HT1080 (cell line): ENCODE data around the gene RGPD8. TPM values are rescaled to one million over a fixed set of nuclear protein-coding genes. Genes with fewer than 3 reads are reported as not detected.
"Not testable (repeated sequence)": the region's sequence is repeated elsewhere in the genome, so short reads cannot be mapped to it uniquely, and the experiment has no call there.

Source experiments
- DNase-seq: peaks from one replicate; pipeline ENCODE4 v3.0.0-alpha.2; 2015; ENCODE audit warnings: low read depth
- total RNA-seq: library from RNA; depleted of rRNA; stranded (reverse); fragments of >200 nt; shearing (Covaris generic); gene quantifications from 2 replicates; pipeline ENCODE4 v1.2.3, GENCODE V29; 2014

The RGPD8 gene
- total RNA-seq, 1 experiment from 2014 or later: 3.3 TPM

- not testable (repeated sequence) for DNase-seq
Observed at GRCh38 chr2:112435716-112436431, 2.4 kb upstream of the RGPD8 start.

DNA sequence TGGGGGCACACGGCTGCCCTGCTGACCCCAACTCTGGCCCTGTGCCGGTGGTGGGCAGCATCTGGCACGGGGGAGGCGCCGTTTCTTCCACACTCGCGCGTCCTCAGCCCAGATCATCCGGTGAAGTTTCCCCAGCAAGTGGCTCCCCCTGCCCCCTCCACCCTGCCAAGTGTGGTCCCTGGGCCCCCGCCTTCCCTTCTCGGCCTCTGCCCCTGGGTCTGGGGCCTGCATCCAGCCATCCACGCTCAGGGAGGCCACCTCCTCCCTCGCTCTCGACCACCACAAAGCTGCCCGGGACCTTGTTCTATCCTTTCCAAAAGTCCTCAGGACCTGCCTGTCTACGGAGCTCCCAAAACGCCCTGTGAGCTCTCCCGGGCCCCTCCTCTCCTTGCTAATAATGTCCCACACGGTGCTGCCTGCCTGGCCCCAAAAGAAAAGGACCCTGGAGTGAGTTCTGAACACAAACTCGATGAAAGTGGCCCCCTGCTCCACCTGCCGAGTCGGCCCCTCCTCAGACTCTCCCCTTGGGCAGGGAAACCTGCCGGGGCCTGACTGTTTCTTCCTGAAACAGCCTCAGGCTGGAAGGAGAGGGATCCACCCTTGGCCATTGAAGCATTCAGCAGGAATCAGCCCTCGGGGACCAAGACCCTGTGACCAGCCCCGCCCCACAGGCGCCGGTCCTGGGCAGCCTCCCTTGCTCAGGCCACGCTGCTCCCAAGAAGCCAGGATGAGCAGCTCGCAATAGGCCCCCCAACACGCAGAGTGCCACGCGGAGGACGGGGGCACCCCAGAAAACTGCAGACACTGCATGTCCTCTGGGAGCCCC, 1.7 kb upstream of the RGPD8 start:
- DNase-seq: not testable (repeated sequence)

DNA sequence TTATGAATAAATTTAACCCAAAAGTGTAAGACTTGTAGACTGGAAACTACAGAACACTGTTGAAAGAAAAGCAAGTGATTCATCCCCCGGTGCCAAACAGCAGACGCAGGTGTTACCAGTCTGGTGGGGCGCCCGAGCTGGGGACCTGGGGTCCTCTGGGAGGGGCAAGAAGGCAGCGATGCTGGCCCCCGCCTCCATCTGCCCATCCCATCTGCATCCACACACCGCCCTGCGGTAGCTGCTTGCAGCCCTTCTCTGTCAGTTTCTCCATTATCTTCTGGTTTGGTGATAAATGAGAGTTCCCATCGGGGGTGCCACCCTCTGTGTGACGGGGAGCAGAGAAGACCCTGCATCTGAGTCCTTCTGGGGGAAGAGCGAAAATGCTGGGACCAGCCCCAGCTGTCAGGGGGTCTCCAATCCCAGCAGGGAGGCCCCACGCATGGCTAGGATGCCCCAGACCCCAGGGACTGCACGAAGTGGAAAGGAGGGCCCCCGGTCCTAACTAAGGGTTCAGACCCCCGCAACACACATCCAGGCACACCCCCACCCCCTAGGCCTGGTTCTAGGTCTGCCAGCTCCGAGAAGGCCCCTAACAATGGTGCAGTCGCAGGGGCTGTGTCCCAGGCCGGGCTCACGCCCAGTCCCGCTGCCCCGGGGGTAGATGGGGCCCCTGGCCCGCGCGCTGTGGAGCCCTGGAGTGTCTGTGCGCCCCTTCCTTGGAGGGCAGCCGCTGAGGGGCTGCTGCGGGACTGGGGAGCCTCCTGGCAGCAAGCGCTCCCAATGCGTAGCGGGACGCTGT, 686 bp upstream of the RGPD8 start:
- DNase-seq: no peak

GRCh38 chr2:112432735-112433479, 538 bp downstream of the RGPD8 start:
- not testable (repeated sequence) for DNase-seq

DNA sequence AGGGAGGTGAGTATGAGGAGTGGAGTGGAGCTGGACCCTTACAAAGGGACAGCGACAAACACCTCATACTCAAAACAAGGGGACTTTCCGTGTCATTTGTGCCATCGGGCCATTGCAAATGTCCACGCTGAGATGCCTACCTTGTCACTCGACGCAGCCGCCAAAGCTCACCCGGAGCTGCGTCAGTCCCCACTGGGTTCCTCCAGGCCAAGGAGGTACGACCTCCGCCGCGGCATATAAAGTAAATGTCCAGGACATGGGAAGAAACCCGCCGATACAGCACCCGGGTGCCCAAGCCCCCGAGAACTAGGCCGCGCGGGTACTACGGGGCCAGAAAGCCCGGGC, 1.1 kb downstream of the RGPD8 start:
- not testable (repeated sequence) for DNase-seq

DNA sequence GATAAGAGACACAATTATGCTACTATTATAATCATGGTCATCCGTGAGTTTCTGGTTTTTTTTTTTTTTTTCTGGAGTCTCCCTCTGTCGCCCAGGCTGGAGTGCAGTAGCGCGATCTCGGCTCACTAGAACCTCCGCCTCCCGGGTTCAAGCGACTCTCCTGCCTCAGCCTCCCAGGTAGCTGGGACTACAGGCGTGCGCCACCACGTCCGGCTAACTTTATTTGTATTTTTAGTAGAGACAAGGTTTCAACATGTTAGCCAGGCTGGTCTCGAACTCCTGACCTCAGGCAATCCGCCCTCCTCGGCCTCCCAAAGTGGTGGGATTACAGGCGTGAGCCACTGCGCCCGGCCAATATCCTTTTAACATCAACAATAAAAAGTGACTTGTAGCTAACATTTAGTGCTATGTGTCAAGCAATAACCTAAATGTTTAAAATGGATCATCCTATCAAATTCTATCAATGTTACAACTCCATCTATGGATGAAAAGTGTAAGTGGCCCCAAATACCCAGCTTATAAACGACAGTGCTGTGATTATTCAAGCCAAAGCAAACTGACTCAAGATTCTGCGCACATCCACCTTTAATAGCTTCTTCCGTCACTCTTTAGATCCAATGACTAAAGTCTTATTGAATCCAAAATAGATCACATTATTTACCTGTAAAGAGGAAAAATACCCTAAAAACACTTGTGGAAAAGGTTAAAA, 1.7 kb downstream of the RGPD8 start:
- not testable (repeated sequence) for DNase-seq

- DNase-seq: not testable (repeated sequence)
Observed at GRCh38 chr2:112424553-112424952, 8.9 kb downstream of the RGPD8 start.

- not testable (repeated sequence) for DNase-seq
Observed at GRCh38 chr2:112416860-112417259, 16.6 kb downstream of the RGPD8 start.

DNA sequence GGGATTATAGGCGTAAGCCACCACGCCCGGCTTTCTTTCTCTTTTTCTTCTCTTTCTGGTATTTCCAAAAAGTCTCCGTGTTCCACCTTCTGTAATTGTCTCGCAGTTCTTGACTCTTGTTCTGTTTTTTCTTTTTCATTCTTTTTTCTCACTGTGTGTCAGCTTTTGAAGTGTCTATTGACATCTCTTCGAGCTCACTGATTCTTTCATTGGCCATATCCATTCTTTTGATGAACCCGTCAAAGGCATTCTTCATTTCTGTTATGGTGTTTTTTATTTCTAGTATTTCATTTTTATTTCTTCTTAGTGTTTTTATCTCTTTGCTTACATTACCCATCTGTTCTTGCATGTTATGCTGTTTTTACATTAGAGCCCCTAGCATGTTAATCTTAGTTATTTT, 73.4 kb downstream of the RGPD8 start:
- not testable (repeated sequence) for DNase-seq

DNA sequence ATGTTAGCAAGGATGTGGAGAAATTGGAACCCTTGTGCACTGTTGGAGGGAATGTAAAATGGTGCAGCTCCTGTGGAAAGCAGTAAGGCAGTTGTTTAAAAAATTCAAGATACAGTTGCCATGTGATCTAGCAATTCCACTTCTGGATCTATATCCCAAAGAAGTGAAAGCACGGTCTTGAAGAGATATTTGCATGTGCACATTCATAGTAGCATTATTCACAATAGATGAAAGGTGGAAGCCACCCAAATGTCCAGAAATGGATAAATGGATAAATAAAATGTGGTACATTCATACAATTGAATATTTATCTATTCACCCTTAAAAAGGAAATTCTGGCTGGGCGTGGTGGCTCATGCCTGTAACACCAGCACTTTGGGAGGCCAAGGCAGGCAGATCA, 79.1 kb downstream of the RGPD8 start:
- DNase-seq: not testable (repeated sequence)

DNA sequence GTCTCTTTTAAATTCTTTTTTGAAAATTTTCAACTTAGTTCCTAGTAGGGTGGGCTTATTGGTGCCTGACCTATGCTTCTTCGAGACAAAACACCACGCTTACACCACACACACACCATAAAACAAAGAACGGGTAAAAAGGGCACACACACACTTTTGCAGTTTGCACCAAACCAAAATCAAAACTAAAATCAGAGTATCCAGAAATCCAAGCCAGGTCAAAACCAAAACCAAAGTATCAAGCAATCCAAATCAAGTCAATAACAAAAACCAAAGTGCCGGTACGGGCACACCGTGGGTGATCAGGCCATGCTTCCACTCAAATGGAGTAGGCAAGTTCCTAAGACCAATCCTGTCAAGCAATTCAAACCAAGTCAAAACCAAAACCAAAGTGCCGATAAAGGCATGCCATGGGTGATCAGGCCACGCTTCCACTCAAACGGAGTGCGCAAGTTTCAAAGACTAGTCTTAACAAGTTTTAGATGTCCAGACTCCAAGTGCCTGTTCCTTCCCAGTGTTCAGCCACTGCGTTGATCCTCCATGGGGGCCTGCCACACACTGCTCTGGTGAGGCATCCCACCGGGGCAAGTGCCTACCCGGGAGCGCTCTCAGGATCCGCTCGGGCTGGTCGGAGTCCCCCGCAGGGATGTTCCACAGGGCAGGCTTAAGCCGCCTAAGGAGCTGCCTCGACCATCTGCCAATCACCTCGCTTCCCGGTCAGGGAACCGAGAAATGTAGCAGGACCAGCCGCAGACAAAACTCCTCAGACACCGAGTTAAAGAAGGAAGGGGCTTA, 80.4 kb downstream of the RGPD8 start:
- DNase-seq: not testable (repeated sequence)

DNA sequence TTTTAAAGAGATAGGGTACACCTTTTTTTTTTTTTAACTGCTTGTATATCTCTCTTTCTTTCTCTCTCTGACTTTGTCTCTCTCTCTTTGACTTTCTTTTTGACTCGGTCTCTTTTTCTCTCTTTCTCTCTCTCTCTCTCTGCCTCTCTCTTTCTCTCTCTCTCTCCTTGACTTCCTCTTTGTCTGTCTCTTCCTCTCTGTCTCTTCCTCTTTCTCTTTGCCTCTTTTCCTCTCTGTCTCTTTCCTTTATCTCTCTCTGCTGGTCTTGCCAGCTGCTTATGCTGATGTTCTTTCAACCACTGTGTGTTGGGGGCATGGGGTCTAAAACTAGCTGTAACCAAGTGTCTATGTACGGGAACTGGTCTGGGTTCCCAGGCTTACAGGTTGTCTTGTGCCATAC, 81.2 kb downstream of the RGPD8 start:
- not testable (repeated sequence) for DNase-seq

DNA sequence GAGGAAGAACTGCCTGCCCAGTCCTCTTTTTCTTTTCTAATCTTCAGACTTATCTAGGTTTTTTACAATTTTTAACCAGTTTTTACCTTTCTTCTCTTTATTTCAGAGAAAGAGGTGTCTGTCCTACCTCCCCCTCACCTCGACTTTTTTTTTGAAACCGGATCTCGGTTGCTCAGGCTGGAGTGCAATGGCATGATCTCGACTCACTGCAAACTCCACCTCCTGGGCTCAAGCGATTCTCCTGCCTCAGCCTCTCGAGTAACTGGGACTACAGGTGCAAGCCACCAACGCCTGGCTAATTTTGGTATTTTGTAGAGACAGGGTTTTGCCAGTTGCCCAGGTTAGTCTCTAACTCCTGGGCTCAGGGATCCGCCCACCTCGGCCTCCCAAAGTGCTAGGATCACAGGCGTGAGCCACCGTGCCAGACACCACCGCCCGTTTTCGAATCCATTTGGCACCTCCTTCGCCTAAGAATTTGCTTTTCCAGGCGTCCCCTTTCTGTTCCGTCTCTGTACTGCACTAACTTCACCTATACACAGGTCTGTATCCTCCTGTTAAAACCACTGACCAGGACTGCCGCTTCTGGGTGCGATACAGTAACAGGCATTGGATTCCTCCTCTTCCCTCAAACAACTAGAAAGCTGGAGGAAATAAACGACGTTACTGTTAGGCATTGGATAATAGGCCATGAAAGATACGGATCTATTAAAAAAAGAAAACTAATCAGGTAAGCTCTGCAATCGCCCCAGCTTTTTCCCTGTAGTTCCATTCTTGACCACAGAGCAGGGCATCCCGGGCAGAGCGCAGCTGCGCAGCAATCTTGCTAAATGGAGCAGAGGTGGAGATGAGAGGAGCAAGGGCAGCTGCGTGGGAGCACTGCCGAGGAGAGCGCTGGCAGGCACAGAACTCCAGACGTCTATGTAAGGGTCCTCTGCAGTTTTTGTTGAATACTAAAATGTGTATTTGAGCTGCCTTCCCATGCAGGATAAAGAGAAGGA, 88.1 kb downstream of the RGPD8 start:
- no peak for DNase-seq

DNA sequence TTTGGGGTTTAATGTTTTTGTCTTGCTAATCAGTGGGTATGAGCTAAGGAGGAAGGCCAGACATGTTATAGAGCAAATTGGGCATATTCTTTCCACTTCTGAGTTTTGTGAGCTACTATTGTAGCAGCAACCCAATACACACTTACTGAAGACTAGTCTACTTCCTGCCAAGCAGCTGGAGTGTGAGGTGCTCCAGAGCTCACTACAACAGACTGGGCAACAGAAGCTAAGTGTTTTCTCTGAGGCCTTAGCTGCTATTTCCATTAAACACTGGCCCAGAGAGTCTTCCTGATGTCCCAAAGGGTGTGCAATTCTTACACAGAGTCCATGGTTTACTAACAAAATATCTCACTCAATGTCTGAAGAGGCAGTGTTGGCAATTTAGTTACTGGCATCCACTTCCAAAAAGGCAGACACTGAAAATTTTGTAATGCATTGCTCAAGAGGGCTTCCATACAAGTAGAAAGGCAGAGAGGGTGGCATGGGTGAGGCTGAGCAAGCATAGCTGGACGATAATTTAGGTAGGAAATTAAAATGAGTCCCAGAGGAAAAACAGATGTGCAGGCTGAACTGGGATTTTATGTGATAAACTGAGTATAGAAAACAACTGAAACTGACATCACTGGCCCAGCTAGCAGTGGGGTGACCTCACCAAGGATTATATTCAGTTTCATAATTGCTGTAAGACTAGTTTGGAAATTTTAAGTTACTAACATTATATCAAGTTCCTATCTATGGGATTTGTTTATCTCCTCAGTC, 89.4 kb downstream of the RGPD8 start:
- DNase-seq: no peak

DNA sequence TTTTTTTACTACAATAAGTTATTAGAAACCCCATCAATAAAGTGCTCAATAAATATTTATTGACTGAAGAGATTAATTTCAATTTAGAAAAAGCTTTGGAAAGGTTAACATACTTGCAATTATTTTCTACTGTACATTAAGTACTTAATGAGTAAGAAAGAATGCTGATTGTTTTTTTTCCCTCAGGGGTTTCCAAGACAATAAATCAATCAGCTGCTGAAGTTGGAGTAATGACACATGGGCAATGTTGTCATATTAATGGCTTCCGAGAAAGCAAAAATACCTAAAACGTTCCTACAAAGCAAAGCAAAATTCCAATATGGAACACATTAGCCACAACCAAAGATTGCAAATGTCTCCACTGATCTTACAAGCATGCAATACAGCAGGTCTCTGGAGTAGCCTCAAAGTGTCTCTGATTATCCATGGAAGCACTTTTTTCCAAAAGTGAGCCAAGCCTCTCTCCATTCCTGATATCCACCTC, 91.3 kb downstream of the RGPD8 start:
- no peak for DNase-seq

GRCh38 chr2:112340475-112341267, 92.8 kb downstream of the RGPD8 start:
- no peak for DNase-seq

- no peak for DNase-seq
Observed at GRCh38 chr2:112339986-112340385, 93.5 kb downstream of the RGPD8 start.
